ENCODE data around the gene MSMP.

MSMP gene

DNA sequence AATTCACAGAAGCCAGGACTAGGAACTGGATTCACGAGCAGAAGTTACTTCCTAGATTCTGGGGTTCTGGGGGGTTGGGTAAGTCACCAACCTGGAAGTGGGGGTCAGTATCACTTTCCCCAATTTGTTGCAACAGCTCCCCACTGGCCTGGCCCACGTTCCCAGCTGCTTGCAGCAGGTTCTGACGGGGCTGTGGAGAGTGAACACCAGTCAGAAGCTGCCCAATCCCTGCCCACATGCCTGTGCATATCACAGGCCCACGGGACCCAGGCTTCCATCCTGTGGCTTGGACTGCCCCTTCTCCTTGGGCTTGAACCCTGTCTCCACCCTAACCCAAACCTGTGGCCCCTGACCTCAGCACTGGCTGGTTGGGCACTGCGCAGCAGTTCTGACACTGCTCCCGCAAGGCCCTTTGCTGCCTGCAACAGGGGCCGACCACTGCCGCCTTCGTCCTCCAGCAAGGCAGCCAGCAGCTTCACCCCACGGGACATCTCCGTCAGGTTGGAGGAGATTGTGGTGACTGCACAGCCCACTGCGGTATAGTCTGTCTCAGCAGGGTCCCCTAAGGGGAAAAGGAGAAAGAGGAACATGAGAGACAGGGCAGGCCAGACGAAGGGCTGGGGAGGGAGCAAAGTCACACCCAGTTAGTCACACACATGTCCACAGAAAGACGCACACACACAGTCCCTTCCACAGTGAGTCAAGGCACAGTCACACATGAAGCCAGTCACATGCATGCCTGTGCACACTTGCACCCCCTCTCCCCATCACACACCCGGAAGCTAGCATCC lies 35.2 kb downstream of the MSMP start:
- DNase-seq = no peak

- no peak for DNase-seq
Observed at GRCh38 chr9:35717132-35717870, 36.8 kb downstream of the MSMP start.

GRCh38 chr9:35716230-35716629 lies 37.8 kb downstream of the MSMP start:
- DNase-seq = no peak

DNA sequence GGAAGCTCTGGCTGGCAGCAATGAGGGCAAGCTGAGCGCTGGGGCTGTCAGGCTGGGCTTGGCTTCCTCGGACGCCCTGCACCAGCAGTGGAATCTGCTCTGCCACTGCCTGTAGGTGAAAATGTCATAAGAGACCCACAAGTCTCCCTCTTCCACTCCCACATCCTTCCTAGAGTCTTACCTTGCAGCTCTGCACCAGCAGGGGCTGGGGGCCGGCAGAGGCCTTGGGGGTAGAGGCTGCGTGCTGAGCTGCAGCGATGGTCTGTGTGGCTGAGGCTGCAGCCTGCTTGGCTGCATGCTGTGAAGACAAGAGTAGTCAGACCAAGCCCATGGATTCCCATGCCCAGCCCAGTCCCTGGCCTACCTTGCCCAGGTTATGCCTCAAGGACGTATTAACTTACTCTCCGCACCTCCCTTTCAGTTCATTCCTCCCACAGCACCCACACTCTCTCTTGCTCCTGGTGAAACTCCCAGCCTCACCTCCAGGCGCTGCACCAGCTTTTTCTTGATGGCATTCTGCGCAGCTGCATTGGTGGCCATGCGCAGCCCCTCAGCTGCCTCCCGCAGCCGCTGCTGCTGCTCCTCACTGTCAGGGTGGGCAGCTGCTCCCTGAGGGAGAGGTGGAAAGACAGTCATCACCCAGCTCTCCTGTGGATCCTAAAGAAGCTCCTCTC lies 39.4 kb downstream of the MSMP start:
- no peak for DNase-seq

DNA sequence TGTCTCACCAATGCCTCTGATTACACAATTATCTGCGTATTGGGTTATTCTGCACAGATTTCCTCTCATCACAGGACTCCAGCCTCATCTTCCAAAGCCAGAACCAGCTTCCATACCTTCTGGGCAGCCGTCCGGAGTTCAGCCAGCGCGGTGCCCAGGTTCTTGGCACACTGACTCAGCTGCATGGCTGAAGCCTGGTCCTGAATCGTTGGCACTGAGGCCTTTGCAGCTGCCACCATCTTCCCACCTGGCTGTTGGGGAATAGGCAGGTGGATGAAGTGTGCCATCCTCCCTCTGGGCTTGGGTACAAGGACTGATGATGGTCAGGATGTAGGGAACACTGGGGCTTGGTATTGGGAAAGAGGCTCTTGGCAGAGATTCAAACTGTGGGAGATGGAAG lies 40.0 kb downstream of the MSMP start:
- no peak for DNase-seq

- DNase-seq = no peak
Observed at GRCh38 chr9:35713578-35713977, 40.5 kb downstream of the MSMP start.

- DNase-seq = no peak
Observed at GRCh38 chr9:35712762-35713400, 41.2 kb downstream of the MSMP start.

DNA sequence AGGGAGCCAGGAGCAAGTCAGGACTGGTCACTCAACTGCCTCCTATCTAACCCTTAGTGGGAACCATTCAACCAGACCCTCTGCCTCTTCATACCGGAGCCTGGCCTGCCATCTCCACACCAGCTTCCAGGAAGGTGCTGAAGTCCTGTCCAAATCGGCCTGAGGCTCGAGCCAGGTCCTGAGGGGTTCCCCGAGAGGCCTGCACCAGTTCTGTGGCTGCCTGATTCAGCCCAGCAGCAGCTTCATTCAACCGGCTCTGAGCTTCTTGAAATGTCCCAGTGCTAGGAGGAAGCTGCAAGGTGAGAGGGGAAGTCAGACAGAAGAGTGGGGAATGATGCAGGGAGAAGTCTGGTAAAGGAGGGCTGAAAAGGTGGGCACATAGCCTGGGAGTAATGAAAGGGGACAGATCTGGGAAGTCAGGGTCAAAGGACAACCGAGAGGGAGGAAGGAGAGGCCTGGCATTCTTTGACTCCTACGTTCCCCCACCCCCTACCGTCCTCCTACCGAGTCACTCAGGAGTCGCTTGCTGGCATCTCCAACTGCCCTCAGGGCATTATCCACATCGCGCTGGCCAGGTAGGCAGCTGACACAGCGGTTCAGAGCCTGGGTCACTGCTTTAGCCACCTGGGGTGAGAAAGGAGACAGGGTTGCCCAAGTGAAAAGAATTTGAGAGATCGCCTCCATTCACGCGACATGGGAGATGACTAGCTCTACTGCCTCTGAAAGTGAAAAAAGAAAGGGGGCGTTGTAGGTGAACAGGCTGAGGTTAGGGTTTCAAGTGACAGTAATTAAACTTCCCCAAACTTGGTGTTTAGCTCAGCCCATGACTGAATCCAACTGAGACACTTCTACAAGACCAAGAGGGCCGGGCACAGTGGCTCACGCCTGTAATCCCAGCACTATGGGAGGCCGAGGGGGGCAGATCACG lies 42.3 kb downstream of the MSMP start:
- DNase-seq = no peak

GRCh38 chr9:35710818-35711500 lies 43.1 kb downstream of the MSMP start:
- no peak for DNase-seq

DNA sequence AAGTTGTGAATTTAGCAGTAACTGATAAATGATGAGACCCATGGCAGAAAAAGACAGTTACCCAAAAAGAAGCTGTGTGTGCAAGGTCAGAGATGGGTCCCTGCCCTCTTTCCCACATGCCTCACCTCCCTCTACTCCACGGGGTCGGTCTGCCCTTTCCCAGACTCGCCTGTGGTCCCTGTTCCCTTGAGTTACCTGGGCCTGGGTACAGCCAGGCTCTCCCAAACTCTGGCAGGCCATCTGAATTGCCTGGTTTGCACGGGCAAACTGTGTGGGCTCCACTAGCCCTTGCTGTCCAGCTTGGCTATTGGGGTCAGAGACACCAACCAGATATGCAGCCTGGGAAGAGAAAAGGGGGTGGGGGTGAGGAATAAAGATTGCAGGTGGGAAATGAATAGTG lies 45.9 kb downstream of the MSMP start:
- DNase-seq = no peak

DNA sequence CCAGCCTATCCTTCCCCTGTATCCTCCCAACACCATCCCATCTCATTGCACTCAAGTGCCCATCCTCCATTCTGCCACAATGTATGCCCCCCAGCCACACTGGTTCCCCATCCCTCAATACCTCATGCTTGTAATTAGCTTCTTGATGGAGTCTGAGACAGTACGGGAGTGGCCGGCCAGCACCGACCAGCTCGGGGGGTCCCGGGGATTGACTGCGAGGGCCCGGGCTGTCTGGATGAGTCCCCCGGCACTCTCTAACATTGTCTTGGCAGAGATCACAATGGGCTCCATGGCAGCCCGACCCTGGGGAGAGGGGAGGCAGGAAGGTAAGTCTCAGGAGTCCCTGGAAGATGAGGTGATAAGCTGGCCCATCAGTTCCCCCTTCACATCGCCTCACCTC lies 47.1 kb downstream of the MSMP start:
- DNase-seq = no peak

DNA sequence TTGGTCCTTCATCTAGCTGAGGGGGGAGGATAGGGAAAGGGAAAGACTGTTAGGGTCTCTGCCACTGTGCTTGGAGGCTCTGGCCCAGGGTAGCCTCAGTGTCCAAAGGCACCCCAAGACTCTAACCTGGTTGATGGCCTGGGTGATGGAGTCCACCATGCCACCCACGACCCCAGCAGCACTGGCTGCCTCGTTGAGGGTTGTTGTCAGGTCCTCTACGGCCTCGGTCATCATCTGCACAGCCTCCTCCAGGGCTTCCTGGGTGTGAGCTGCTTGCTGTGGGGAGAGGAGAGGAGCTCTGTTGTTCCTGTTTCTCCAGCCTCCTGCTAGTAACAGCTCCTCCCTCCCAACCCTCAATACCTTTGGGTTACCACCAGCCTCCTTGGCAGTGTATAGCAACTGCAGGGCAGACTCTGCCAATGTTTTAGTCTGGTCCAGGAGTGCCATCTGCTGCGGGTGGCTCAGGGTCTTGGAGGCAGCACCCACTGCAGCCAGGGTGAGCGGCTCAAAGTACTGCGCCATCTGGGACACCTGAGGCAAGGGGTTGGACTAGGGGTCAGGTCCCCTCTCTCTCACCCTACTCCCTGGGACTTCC lies 48.1 kb downstream of the MSMP start:
- DNase-seq = no peak

DNA sequence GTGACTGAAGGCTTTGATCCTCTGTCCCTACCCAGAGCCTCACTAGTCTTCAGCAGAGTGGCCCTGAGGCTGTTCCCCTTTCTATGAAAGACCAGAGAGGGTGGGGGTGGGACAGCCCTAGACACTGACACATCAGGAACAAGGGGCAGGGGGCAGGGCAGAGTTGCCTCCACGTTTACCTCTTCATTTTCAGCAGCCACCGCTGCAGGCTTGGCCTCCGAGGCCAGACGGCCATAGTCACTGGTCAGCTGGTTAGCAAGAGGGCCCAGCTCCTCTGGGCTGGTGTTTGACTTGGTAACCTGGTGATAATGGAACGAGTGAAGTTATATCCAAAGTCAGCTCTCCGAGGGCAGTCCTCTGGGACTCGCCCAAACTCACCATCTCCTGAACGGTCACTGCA lies 48.7 kb downstream of the MSMP start:
- no peak for DNase-seq

DNA sequence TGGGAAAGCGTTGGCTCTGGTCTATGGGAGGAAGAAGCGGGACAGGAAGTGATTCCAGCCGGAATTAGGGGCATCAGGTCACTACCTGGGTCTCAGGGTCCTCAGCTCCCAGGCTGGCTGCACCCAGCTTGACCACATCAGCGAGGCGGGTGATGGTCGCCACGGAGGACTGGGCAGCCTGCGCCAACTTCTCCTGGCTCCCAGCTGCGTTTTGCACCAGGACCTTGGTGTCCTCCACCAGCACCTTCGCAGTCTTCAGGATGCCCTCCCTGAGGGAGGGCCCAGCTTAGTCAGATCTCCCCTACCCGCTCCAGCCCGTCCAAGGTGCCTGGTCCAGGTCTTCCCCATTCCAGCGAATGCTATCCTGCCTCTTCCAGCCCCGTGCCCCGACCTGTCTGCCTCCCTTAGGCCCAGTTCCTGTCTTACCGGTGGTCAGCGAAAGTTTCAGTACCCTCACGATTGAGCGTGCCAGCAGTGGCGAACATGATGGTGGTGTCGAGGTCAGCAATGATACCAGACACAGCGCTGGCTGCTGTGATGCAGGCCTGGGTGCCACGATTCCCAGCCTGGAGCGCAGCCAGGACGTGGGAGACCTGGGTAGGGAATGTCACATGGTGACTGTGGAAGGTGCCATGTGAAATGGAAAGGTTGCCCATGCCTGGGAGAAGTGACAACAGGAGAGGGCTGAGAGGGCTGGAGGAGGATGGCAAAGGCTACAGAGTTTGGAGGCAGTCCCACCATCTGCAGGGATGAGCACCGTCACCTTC lies 50.0 kb downstream of the MSMP start:
- no peak for DNase-seq
